Trophoblast cell (in vitro differentiated cells and primary cell): ENCODE data around the gene C20orf204.

ENCODE experiments used
- DNase-seq, 2 donors: peaks; one replicate each; pipeline ENCODE4 v3.0.0-alpha.2; 2016
- H2AFZ ChIP-seq: 2 replicates; pipeline ENCODE4 v1.6.1; 2013; ENCODE audit warnings: low read length, moderate library complexity, mild to moderate bottlenecking; ENCODE audit not compliant: insufficient read depth, poor library complexity
- H2AK5ac ChIP-seq: 2 replicates; pipeline ENCODE4 v1.6.1; 2013; ENCODE audit warnings: mild to moderate bottlenecking, low read length
- H2BK120ac ChIP-seq: 2 replicates; pipeline ENCODE4 v1.6.1; 2013; ENCODE audit warnings: low read length, mild to moderate bottlenecking, moderate library complexity; ENCODE audit not compliant: insufficient read depth, poor library complexity
- H2BK12ac ChIP-seq: 2 replicates; pipeline ENCODE4 v1.6.1; 2013; ENCODE audit warnings: mild to moderate bottlenecking, low read length, moderate library complexity
- H2BK5ac ChIP-seq: 2 replicates; pipeline ENCODE4 v1.6.1; 2013; ENCODE audit warnings: low read length, low read depth, moderate library complexity, mild to moderate bottlenecking; ENCODE audit not compliant: poor library complexity
- H3K14ac ChIP-seq: 2 replicates; pipeline ENCODE4 v1.6.1; 2013; ENCODE audit warnings: mild to moderate bottlenecking, low read length
- H3K18ac ChIP-seq: 2 replicates; pipeline ENCODE4 v1.6.1; 2013; ENCODE audit warnings: mild to moderate bottlenecking, low read length
- H3K23ac ChIP-seq: 2 replicates; pipeline ENCODE4 v1.6.1; 2013; ENCODE audit warnings: low read length
- H3K27ac ChIP-seq: 2 replicates; pipeline ENCODE4 v1.5.1; 2013; ENCODE audit warnings: low read depth, mild to moderate bottlenecking, inconsistent platforms, low read length, moderate library complexity
- H3K27me3 ChIP-seq: 2 replicates; pipeline ENCODE4 v1.6.1; 2013; ENCODE audit warnings: inconsistent platforms, mild to moderate bottlenecking, low read length, moderate library complexity; ENCODE audit not compliant: insufficient read depth
- H3K36me3 ChIP-seq, 2 experiments: 1 replicate in 1 of 2; 2 replicates in 1 of 2; pipeline ENCODE4 v1.6.1; 2013; ENCODE audit warnings: low read length in 2 of 2, mild to moderate bottlenecking in 2 of 2, moderate library complexity in 1 of 2; ENCODE audit not compliant: insufficient read depth in 2 of 2, control insufficient read depth in 1 of 2
- H3K4ac ChIP-seq: 2 replicates; pipeline ENCODE4 v1.6.1; 2013; ENCODE audit warnings: low read depth, mild to moderate bottlenecking, low read length, moderate library complexity
- H3K4me1 ChIP-seq, 2 experiments: 1 replicate in 1 of 2; 2 replicates in 1 of 2; pipeline ENCODE4 v1.6.1; 2013; ENCODE audit warnings: low read length in 2 of 2, mild to moderate bottlenecking in 2 of 2, moderate library complexity in 1 of 2; ENCODE audit not compliant: insufficient read depth in 2 of 2, control insufficient read depth in 1 of 2
- H3K4me2 ChIP-seq: 2 replicates; pipeline ENCODE4 v1.6.1; 2013; ENCODE audit warnings: inconsistent platforms, mild to moderate bottlenecking, low read length, moderate library complexity
- H3K4me3 ChIP-seq: 2 replicates; pipeline ENCODE4 v1.5.1; 2013; ENCODE audit warnings: mild to moderate bottlenecking, low read depth, low read length, inconsistent platforms
- H3K79me1 ChIP-seq: one replicate; pipeline ENCODE4 v1.6.1; 2013; ENCODE audit warnings: low read length
- H3K79me2 ChIP-seq: 2 replicates; pipeline ENCODE4 v1.6.1; 2013; ENCODE audit warnings: low read length, mild to moderate bottlenecking; ENCODE audit not compliant: control insufficient read depth, insufficient read depth, poor library complexity
- H3K9ac ChIP-seq: 2 replicates; pipeline ENCODE4 v1.6.1; 2013; ENCODE audit warnings: mild to moderate bottlenecking, low read length
- H3K9me3 ChIP-seq: 2 replicates; pipeline ENCODE4 v1.6.1; 2013; ENCODE audit warnings: low read depth, mild to moderate bottlenecking, control low read depth, inconsistent platforms, low read length; ENCODE audit not compliant: insufficient read depth
- H4K12ac ChIP-seq: 2 replicates; pipeline ENCODE4 v1.6.1; 2013; ENCODE audit warnings: low read depth, mild to moderate bottlenecking, low read length, moderate library complexity
- H4K8ac ChIP-seq: 2 replicates; pipeline ENCODE4 v1.6.1; 2013; ENCODE audit warnings: low read depth, mild to moderate bottlenecking, low read length, moderate library complexity
- H4K91ac ChIP-seq: one replicate; pipeline ENCODE4 v1.6.1; 2013; ENCODE audit warnings: low read depth, mild to moderate bottlenecking, low read length, moderate library complexity
- WGBS: extraction: QIAGEN DNeasy Blood & Tissue Kit; methylation state at CpG from one replicate; pipeline ENCODE4 v1.1.7; 2013; ENCODE audit warnings: missing lambda C conversion rate; ENCODE audit not compliant: insufficient read length, insufficient coverage; ENCODE audit errors: extremely low coverage; 5-methylcytosine and 5-hydroxymethylcytosine counted together

Gene C20orf204

GRCh38 chr20:64056639-64056888 is 20.6 kb downstream of the C20orf204 start:
- H3K4ac ChIP-seq, result no peak overlapping the region
- H3K4me1 ChIP-seq, result peaks cover 20 to 33% of the 10 kb centered on the region in 2 experiments
- H3K27me3 ChIP-seq, result no peaks in the 10 kb centered on the region
- H3K36me3 ChIP-seq, result no peaks in the 10 kb centered on the region
- H2BK12ac ChIP-seq, result peak overlapping the region; percentile 70
- H3K4me2 ChIP-seq, result no peak overlapping the region
- no peak overlapping the region for H3K14ac ChIP-seq
- H4K91ac ChIP-seq, result peak overlapping the region; percentile 41
- no peak overlapping the region for H3K4me3 ChIP-seq
- H3K9ac ChIP-seq, result no peak overlapping the region
- H3K23ac ChIP-seq, result no peak overlapping the region
- peak overlapping the region; percentile 20 for H2BK120ac ChIP-seq
- peaks cover 16% of the 10 kb centered on the region for H3K79me1 ChIP-seq
- H3K79me2 ChIP-seq, result no peaks in the 10 kb centered on the region
- H3K9me3 ChIP-seq, result no peaks in the 10 kb centered on the region
- no peak overlapping the region for H2AFZ ChIP-seq
- no peak overlapping the region for H2BK5ac ChIP-seq
- no peak overlapping the region for H3K27ac ChIP-seq
- H4K8ac ChIP-seq, result no peak overlapping the region
- no peak for DNase-seq
- peak overlapping the region; percentile 6 for H2AK5ac ChIP-seq
- no CpG with 5 or more reads among the region's 7 CpGs for WGBS
- no peak overlapping the region for H4K12ac ChIP-seq
- H3K18ac ChIP-seq, result no peak overlapping the region

GRCh38 chr20:64056889-64057627 is 21.1 kb downstream of the C20orf204 start:
- Histone ChIP-seq H3K4me2 (no peak overlapping the region), H3K27ac (no peak overlapping the region), H4K91ac (peak overlapping the region; percentile 41), H3K27me3 (no peaks in the 10 kb centered on the region), H2BK5ac (no peak overlapping the region), H2BK12ac (peak overlapping the region; percentile 70), H3K79me2 (no peaks in the 10 kb centered on the region), H4K8ac (no peak overlapping the region), H3K9me3 (no peaks in the 10 kb centered on the region), H3K9ac (no peak overlapping the region), H3K36me3 (no peaks in the 10 kb centered on the region), H3K79me1 (peaks cover 16% of the 10 kb centered on the region), H3K4ac (no peak overlapping the region), H2BK120ac (peak overlapping the region; percentile 20), H2AFZ (no peak overlapping the region), H2AK5ac (peak overlapping the region; percentile 6), H3K14ac (no peak overlapping the region), H4K12ac (no peak overlapping the region), H3K23ac (no peak overlapping the region), H3K18ac (no peak overlapping the region), H3K4me1 (peaks cover 20 to 33% of the 10 kb centered on the region in 2 experiments), H3K4me3 (no peak overlapping the region)
- no peak for DNase-seq
- no CpG with 5 or more reads among the region's 39 CpGs for WGBS

- DNase-seq, result peak; percentile 52 to 69
- no peaks in the 10 kb centered on the region for H3K27me3 ChIP-seq
- peaks cover 20% of the 10 kb centered on the region for H3K79me1 ChIP-seq
- peak overlapping the region; percentile 29 for H4K91ac ChIP-seq
- peaks cover 4% of the 10 kb centered on the region for H3K79me2 ChIP-seq
- H3K23ac ChIP-seq, result no peak overlapping the region
- H2AK5ac ChIP-seq, result no peak overlapping the region
- no peak overlapping the region for H3K4ac ChIP-seq
- H3K4me3 ChIP-seq, result no peak overlapping the region
- peak overlapping the region; percentile 47 for H4K8ac ChIP-seq
- H3K36me3 ChIP-seq, result no peaks in the 10 kb centered on the region
- no peak overlapping the region for H2BK5ac ChIP-seq
- no peak overlapping the region for H3K27ac ChIP-seq
- no peaks in the 10 kb centered on the region for H3K9me3 ChIP-seq
- peak overlapping the region; percentile 22 for H4K12ac ChIP-seq
- peak overlapping the region; percentile 48 for H2AFZ ChIP-seq
- no CpG with 5 or more reads among the region's 33 CpGs for WGBS
- no peak overlapping the region for H3K9ac ChIP-seq
- H2BK120ac ChIP-seq, result peak overlapping the region; percentile 11
- peaks cover 27 to 40% of the 10 kb centered on the region in 2 experiments for H3K4me1 ChIP-seq
- no peak overlapping the region for H3K18ac ChIP-seq
- H3K14ac ChIP-seq, result no peak overlapping the region
- peak overlapping the region; percentile 70 for H2BK12ac ChIP-seq
- no peak overlapping the region for H3K4me2 ChIP-seq
These were observed 21.9 kb downstream of the C20orf204 start for GRCh38 chr20:64057628-64058498.

GRCh38 chr20:64058536-64058935 is 22.6 kb downstream of the C20orf204 start:
- H2BK12ac ChIP-seq, result no peak overlapping the region
- H3K4me2 ChIP-seq, result no peak overlapping the region
- H2BK5ac ChIP-seq, result no peak overlapping the region
- peaks cover 9% of the 10 kb centered on the region for H3K79me2 ChIP-seq
- no peak overlapping the region for H3K14ac ChIP-seq
- no peak overlapping the region for H2BK120ac ChIP-seq
- H4K12ac ChIP-seq, result no peak overlapping the region
- no peak overlapping the region for H2AK5ac ChIP-seq
- H3K4me3 ChIP-seq, result no peak overlapping the region
- H4K91ac ChIP-seq, result no peak overlapping the region
- H3K27ac ChIP-seq, result no peak overlapping the region
- H3K4ac ChIP-seq, result no peak overlapping the region
- H3K27me3 ChIP-seq, result no peaks in the 10 kb centered on the region
- no CpG with 5 or more reads among the region's 12 CpGs for WGBS
- H4K8ac ChIP-seq, result no peak overlapping the region
- H3K9me3 ChIP-seq, result no peaks in the 10 kb centered on the region
- DNase-seq, result no peak
- no peak overlapping the region for H2AFZ ChIP-seq
- peaks cover 26% of the 10 kb centered on the region for H3K79me1 ChIP-seq
- no peaks in the 10 kb centered on the region for H3K36me3 ChIP-seq
- peaks cover 27 to 40% of the 10 kb centered on the region in 2 experiments for H3K4me1 ChIP-seq
- no peak overlapping the region for H3K23ac ChIP-seq
- H3K18ac ChIP-seq, result no peak overlapping the region
- H3K9ac ChIP-seq, result no peak overlapping the region
